K562 (cell line): ENCODE measurements around the gene OVOL3. TPM values are rescaled to one million over a fixed set of nuclear protein-coding genes. Genes with fewer than 3 reads are reported as not detected.

Experiments
- CHAMP1 ChIP-seq: fragments of 450-650 bp; IDR thresholded peaks from 2 replicates; pipeline ENCODE4 v1.6.1; 2016; ENCODE audit warnings: mild to moderate bottlenecking
- DDX20 ChIP-seq: fragments of 450-650 bp; IDR thresholded peaks from 2 replicates; pipeline ENCODE4 v1.6.1; 2016; ENCODE audit warnings: missing genetic modification characterization, low read depth, mild to moderate bottlenecking, missing compliant biosample characterization, moderate library complexity
- ETS1 ChIP-seq: conservative IDR thresholded peaks from 2 replicates; pipeline ENCODE4 v1.6.1; 2011; ENCODE audit warnings: low read depth, mild to moderate bottlenecking, low read length; ENCODE audit not compliant: control insufficient read depth
- FOXJ2 ChIP-seq: fragments of 200-800 bp; sonication (Bioruptor generic); IDR thresholded peaks from 2 replicates; pipeline ENCODE4 v1.6.1; 2016; ENCODE audit warnings: missing genetic modification characterization, missing compliant biosample characterization
- NR3C1 ChIP-seq: sonication (generic); formaldehyde crosslinking; IDR thresholded peaks from 2 replicates; pipeline ENCODE4 v1.8.1; 2022; ENCODE audit warnings: missing genetic modification reagents
- PRDM10 ChIP-seq: fragments of 450-650 bp; IDR thresholded peaks from 2 replicates; pipeline ENCODE4 v1.6.1; 2018; ENCODE audit not compliant: partially characterized antibody
- RBM15 ChIP-seq: fragments of 200-400 bp; formaldehyde crosslinking; IDR thresholded peaks from 2 replicates; pipeline ENCODE4 v1.6.1; 2018; ENCODE audit warnings: mild to moderate bottlenecking, low read length, moderate library complexity; ENCODE audit not compliant: insufficient read depth
- RCOR1 ChIP-seq, 2 experiments: IDR thresholded peaks; 2 replicates each; pipeline ENCODE4 v1.6.1; 2012; ENCODE audit warnings: low read depth in 2 of 2, low read length in 2 of 2, borderline replicate concordance in 1 of 2, improper control_type of control experiment in 1 of 2
- RFX7 ChIP-seq: fragments of 250-450 bp; sonication (Bioruptor Pico); IDR thresholded peaks from 2 replicates; pipeline ENCODE4 v1.5.1; 2021; ENCODE audit warnings: mild to moderate bottlenecking
- TOE1 ChIP-seq, 2 experiments: fragments of 450-650 bp in 1 of 2; sonication (generic) in 1 of 2; formaldehyde crosslinking in 1 of 2; IDR thresholded peaks; 2 replicates each; pipeline versions ENCODE4 v1.7.1 to v1.8.0; 2016 to 2022; ENCODE audit warnings: borderline replicate concordance in 2 of 2, mild to moderate bottlenecking in 2 of 2, antibody characterized with exemption in 1 of 2, inconsistent platforms in 1 of 2, low read depth in 1 of 2, missing genetic modification reagents in 1 of 2, moderate library complexity in 1 of 2
- YY1 ChIP-seq, 3 experiments: IDR thresholded peaks; 2 replicates each; pipeline ENCODE4 v1.6.1; 2011; ENCODE audit warnings: low read length in 2 of 3, mild to moderate bottlenecking in 2 of 3, moderate library complexity in 2 of 3, borderline replicate concordance in 1 of 3, control low read depth in 1 of 3, low read depth in 1 of 3; ENCODE audit not compliant: insufficient read depth in 3 of 3, insufficient replicate concordance in 2 of 3, control insufficient read depth in 1 of 3, insufficient read length in 1 of 3; ENCODE audit errors: extremely low read depth in 1 of 3
- ZBTB43 ChIP-seq: sonication (generic); formaldehyde crosslinking; IDR thresholded peaks from 2 replicates; pipeline ENCODE4 v1.8.0; 2023; ENCODE audit warnings: mild to moderate bottlenecking, missing genetic modification reagents
- ZNF134 ChIP-seq: fragments of 250-450 bp; sonication (Bioruptor Pico); conservative IDR thresholded peaks from 2 replicates; pipeline ENCODE4 v1.4.0; 2020
- ZNF165 ChIP-seq: fragments of 250-450 bp; sonication (Bioruptor Pico); IDR thresholded peaks from 2 replicates; pipeline ENCODE4 v1.4.0; 2020; ENCODE audit warnings: borderline replicate concordance
- ZNF583 ChIP-seq: fragments of 250-450 bp; sonication (Bioruptor Pico); IDR thresholded peaks from 2 replicates; pipeline ENCODE4 v1.4.0; 2020
- ZNF668 ChIP-seq: fragments of 250-450 bp; sonication (Bioruptor Pico); IDR thresholded peaks from 2 replicates; pipeline ENCODE4 v1.8.0; 2022; ENCODE audit warnings: mild to moderate bottlenecking, inconsistent platforms
- polyA plus RNA-seq, 8 experiments: library from polyadenylated mRNA; depleted of rRNA in 4 of 8; stranded (reverse) in 5 of 8; unstranded in 3 of 8; fragments of >200 nt; fragmentation: Nextera tagmentation in 2 of 8; fragmentation: Illumina TruSeq in 1 of 8; extraction: Ambion mirVana in 2 of 8; extraction: Trizol in 1 of 8; gene quantifications; 2 replicates each; pipeline versions ENCODE4 v1.2.1 to v1.2.3, GENCODE V29; 2011 to 2014; ENCODE audit warnings: inconsistent platforms in 1 of 8, missing spikeins in 1 of 8
- total RNA-seq, 7 experiments: library from RNA; depleted of rRNA in 6 of 7; stranded (reverse); fragments of >200 nt in 6 of 7; fragmentation: Illumina TruSeq in 2 of 7; extraction: Trizol in 2 of 7; gene quantifications; 2 replicates each; pipeline versions ENCODE4 v1.2.1 to v1.2.3, GENCODE V29; 2011 to 2021; ENCODE audit warnings: low replicate concordance in 1 of 7

Gene OVOL3
- total and polyA plus RNA-seq, 9 of the 15 experiments (the other 6 are each of a cell fraction or from before 2014, with no cell fraction given) = not detected

- TF ChIP-seq PRDM10 = peak; percentile 61
- peak in 1 of 2 experiments; percentile 24; a peak in 1 of 4 replicates for TF ChIP-seq RCOR1 (IDR thresholded peaks at IDR 0.05; ENCODE audit: borderline replicate concordance in 1 of 2, low read depth in 2 of 2, low read length in 2 of 2)
- TF ChIP-seq CHAMP1 = no peak
- no peak for TF ChIP-seq NR3C1
- TF ChIP-seq ZNF134 (CRISPR knock-in tag) = no peak
- no peak for TF ChIP-seq ZNF668 (CRISPR knock-in tag)
- TF ChIP-seq RFX7 = no peak
- TF ChIP-seq FOXJ2 (tag) = no peak; the same call in 1 of the 2 replicates
- no peak for TF ChIP-seq ETS1
- TF ChIP-seq DDX20 (tag) = no peak
- no peak for TF ChIP-seq ZBTB43
- TF ChIP-seq RBM15 = no peak
- TF ChIP-seq ZNF583 (CRISPR knock-in tag) = no peak
- TF ChIP-seq TOE1 (IDR thresholded peaks at IDR 0.05; ENCODE audit: borderline replicate concordance) = peak; percentile 98
- TF ChIP-seq TOE1 (CRISPR knock-in tag; IDR thresholded peaks at IDR 0.05; ENCODE audit: borderline replicate concordance, low read depth) = no peak
- TF ChIP-seq ZNF165 (CRISPR knock-in tag) = no peak
- peak in 2 of 3 experiments; percentile 53 to 66 for TF ChIP-seq YY1 (IDR thresholded peaks at IDR 0.05; ENCODE audit: borderline replicate concordance in 1 of 3, control insufficient read depth in 1 of 3, extremely low read depth in 1 of 3, insufficient read depth in 3 of 3, insufficient read length in 1 of 3, insufficient replicate concordance in 2 of 3, low read depth in 1 of 3, low read length in 2 of 3)
Measured at GRCh38 chr19:36139473-36140303, 28.7 kb downstream of the OVOL3 start, which contains the start of gene CAPNS1 (continued).
